Fibroblast of pulmonary artery (primary cell): Measurements from ENCODE around the gene PTGES3L.

Source experiments
- DNase-seq: peaks from one replicate; pipeline ENCODE4 v3.0.0-alpha.2; 2010; ENCODE audit warnings: low read depth
- H3K4me3 ChIP-seq: replicated peaks from 2 replicates; pipeline ENCODE4 v1.5.1; 2011; ENCODE audit warnings: low read depth, mild to moderate bottlenecking, control low read depth, low read length, moderate library complexity
- TF ChIP-seq, protein P1 (sequence below): IDR thresholded peaks from 2 replicates; pipeline ENCODE4 v1.5.1; 2011; ENCODE audit warnings: mild to moderate bottlenecking, control low read depth, low read length, inconsistent platforms; ENCODE audit errors: missing control alignments

Gene PTGES3L

GRCh38 chr17:42979511-42980273, at the start of gene PTGES3L:
TSS of gene PTGES3L (minus strand) at chr17:42980080. CDS start at chr17:42980053, 27 bp downstream.
- peak; percentile 49 for DNase-seq
- peak within 1 kb of the TSS; percentile 84 for H3K4me3 ChIP-seq
- TF ChIP-seq, protein P1, sequence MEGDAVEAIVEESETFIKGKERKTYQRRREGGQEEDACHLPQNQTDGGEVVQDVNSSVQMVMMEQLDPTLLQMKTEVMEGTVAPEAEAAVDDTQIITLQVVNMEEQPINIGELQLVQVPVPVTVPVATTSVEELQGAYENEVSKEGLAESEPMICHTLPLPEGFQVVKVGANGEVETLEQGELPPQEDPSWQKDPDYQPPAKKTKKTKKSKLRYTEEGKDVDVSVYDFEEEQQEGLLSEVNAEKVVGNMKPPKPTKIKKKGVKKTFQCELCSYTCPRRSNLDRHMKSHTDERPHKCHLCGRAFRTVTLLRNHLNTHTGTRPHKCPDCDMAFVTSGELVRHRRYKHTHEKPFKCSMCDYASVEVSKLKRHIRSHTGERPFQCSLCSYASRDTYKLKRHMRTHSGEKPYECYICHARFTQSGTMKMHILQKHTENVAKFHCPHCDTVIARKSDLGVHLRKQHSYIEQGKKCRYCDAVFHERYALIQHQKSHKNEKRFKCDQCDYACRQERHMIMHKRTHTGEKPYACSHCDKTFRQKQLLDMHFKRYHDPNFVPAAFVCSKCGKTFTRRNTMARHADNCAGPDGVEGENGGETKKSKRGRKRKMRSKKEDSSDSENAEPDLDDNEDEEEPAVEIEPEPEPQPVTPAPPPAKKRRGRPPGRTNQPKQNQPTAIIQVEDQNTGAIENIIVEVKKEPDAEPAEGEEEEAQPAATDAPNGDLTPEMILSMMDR, result no peak

- DNase-seq, result no peak
- TF ChIP-seq, protein P1, result no peak
- H3K4me3 ChIP-seq, result no peak overlapping the region
Measured at GRCh38 chr17:43028221-43028861, 48.5 kb upstream of the PTGES3L start.

GRCh38 chr17:43027091-43028032, 47.5 kb upstream of the PTGES3L start:
- no peak overlapping the region for H3K4me3 ChIP-seq
- DNase-seq, result no peak
- TF ChIP-seq, protein P1, result no peak

- TF ChIP-seq, protein P1, result no peak
- DNase-seq, result no peak
- H3K4me3 ChIP-seq, result no peak overlapping the region
Measured at GRCh38 chr17:43026595-43026994, 46.7 kb upstream of the PTGES3L start.

- no peak overlapping the region for H3K4me3 ChIP-seq
- DNase-seq, result no peak
- TF ChIP-seq, protein P1, result no peak
Measured at GRCh38 chr17:43025766-43026537, 46.1 kb upstream of the PTGES3L start.

GRCh38 chr17:43025290-43025657, 45.4 kb upstream of the PTGES3L start:
- DNase-seq, result no peak
- TF ChIP-seq, protein P1, result no peak
- peak overlapping the region; percentile 42 for H3K4me3 ChIP-seq
